K562 (cell line): ENCODE data around the gene TRERF1. TPM values are rescaled to one million over a fixed set of nuclear protein-coding genes. Genes with fewer than 3 reads are reported as not detected.
A peak's percentile ranks its signal among the peaks of the same experiment; 100 is the strongest.

ENCODE experiments used
- BMI1 ChIP-seq: fragments of 150-350 bp; IDR thresholded peaks from 2 replicates; pipeline ENCODE4 v1.6.1; 2014; ENCODE audit warnings: low read length
- CHD1 ChIP-seq: fragments of 200-600 bp; sonication (generic); IDR thresholded peaks from one replicate; pipeline ENCODE4 v1.6.1; 2012; ENCODE audit warnings: mild to moderate bottlenecking, moderate library complexity, low read length, inconsistent platforms
- GATAD2A ChIP-seq: fragments of 450-650 bp; IDR thresholded peaks from 2 replicates; pipeline ENCODE4 v1.6.1; 2017
- HCFC1 ChIP-seq: IDR thresholded peaks from 2 replicates; pipeline ENCODE4 v1.6.1; 2012; ENCODE audit warnings: low read depth, low read length, improper control_type of control experiment
- HMG20B ChIP-seq: fragments of 250-450 bp; sonication (Bioruptor Pico); IDR thresholded peaks from 2 replicates; pipeline ENCODE4 v1.5.0; 2021; ENCODE audit warnings: mild to moderate bottlenecking
- KLF13 ChIP-seq: fragments of 450-650 bp; IDR thresholded peaks from 2 replicates; pipeline ENCODE4 v1.6.1; 2016; ENCODE audit warnings: missing genetic modification characterization, low read depth, mild to moderate bottlenecking, missing compliant biosample characterization, moderate library complexity, borderline replicate concordance
- MTA1 ChIP-seq: fragments of 450-650 bp; IDR thresholded peaks from 2 replicates; pipeline ENCODE4 v1.6.1; 2017; ENCODE audit warnings: borderline replicate concordance
- MTA2 ChIP-seq: fragments of 450-650 bp; IDR thresholded peaks from 2 replicates; pipeline ENCODE4 v1.6.1; 2016; ENCODE audit warnings: low read depth
- MXI1 ChIP-seq: IDR thresholded peaks from 2 replicates; pipeline ENCODE4 v1.6.1; 2011; ENCODE audit warnings: low read depth, mild to moderate bottlenecking, improper control_type of control experiment, low read length
- NONO ChIP-seq, 2 experiments: fragments of 200-400 bp in 1 of 2; fragments of 450-650 bp in 1 of 2; formaldehyde crosslinking in 1 of 2; IDR thresholded peaks; 2 replicates each; pipeline ENCODE4 v1.6.1; 2017; ENCODE audit warnings: low read depth in 2 of 2, mild to moderate bottlenecking in 2 of 2, moderate library complexity in 2 of 2, low read length in 1 of 2
- NR4A1 ChIP-seq, 2 experiments: fragments of 250-450 bp in 1 of 2; fragments of 450-650 bp in 1 of 2; sonication (Bioruptor Pico) in 1 of 2; IDR thresholded peaks; 2 replicates each; pipeline versions ENCODE4 v1.4.0 to v1.6.1; 2016 to 2020; ENCODE audit warnings: mild to moderate bottlenecking in 2 of 2, missing compliant biosample characterization in 1 of 2, missing genetic modification characterization in 1 of 2, moderate library complexity in 1 of 2
- NRF1 ChIP-seq, 2 experiments: fragments of 450-650 bp; IDR thresholded peaks in 1 of 2; conservative IDR thresholded peaks in 1 of 2; 2 replicates each; pipeline ENCODE4 v1.6.1; 2014; ENCODE audit warnings: mild to moderate bottlenecking in 2 of 2
- PHF21A ChIP-seq: fragments of 450-650 bp; IDR thresholded peaks from 2 replicates; pipeline ENCODE4 v1.6.1; 2017; ENCODE audit warnings: low read depth, borderline replicate concordance
- ZKSCAN3 ChIP-seq: fragments of 250-450 bp; sonication (Bioruptor Pico); IDR thresholded peaks from 2 replicates; pipeline ENCODE4 v1.4.0; 2020
- ZNF165 ChIP-seq: fragments of 250-450 bp; sonication (Bioruptor Pico); IDR thresholded peaks from 2 replicates; pipeline ENCODE4 v1.4.0; 2020; ENCODE audit warnings: borderline replicate concordance
- ZNF41 ChIP-seq: fragments of 250-450 bp; sonication (Bioruptor Pico); conservative IDR thresholded peaks from 2 replicates; pipeline ENCODE4 v1.4.0; 2020; ENCODE audit warnings: mild to moderate bottlenecking
- ZNF644 ChIP-seq: fragments of 200-800 bp; sonication (Bioruptor generic); IDR thresholded peaks from 2 replicates; pipeline ENCODE4 v1.6.1; 2016; ENCODE audit warnings: low read depth, missing genetic modification characterization, missing compliant biosample characterization
- polyA plus RNA-seq, 8 experiments: library from polyadenylated mRNA; depleted of rRNA in 4 of 8; stranded (reverse) in 5 of 8; unstranded in 3 of 8; fragments of >200 nt; fragmentation: Nextera tagmentation in 2 of 8; fragmentation: Illumina TruSeq in 1 of 8; extraction: Ambion mirVana in 2 of 8; extraction: Trizol in 1 of 8; gene quantifications; 2 replicates each; pipeline versions ENCODE4 v1.2.1 to v1.2.3, GENCODE V29; 2011 to 2014; ENCODE audit warnings: inconsistent platforms in 1 of 8, missing spikeins in 1 of 8
- total RNA-seq, 7 experiments: library from RNA; depleted of rRNA in 6 of 7; stranded (reverse); fragments of >200 nt in 6 of 7; fragmentation: Illumina TruSeq in 2 of 7; extraction: Trizol in 2 of 7; gene quantifications; 2 replicates each; pipeline versions ENCODE4 v1.2.1 to v1.2.3, GENCODE V29; 2011 to 2021; ENCODE audit warnings: low replicate concordance in 1 of 7
- TF ChIP-seq, protein P1 (sequence below), 2 experiments: fragments of 450-650 bp in 1 of 2; sonication (generic) in 1 of 2; formaldehyde crosslinking in 1 of 2; IDR thresholded peaks; 2 replicates each; pipeline versions ENCODE4 v1.7.1 to v1.9.0; 2016 to 2022; ENCODE audit warnings: inconsistent platforms in 1 of 2, mild to moderate bottlenecking in 1 of 2, missing genetic modification reagents in 1 of 2
- TF ChIP-seq, protein P2 (sequence below): fragments of 250-450 bp; sonication (Bioruptor Pico); IDR thresholded peaks from 2 replicates; pipeline ENCODE4 v1.8.0; 2022; ENCODE audit warnings: moderate library complexity, mild to moderate bottlenecking, inconsistent platforms

TRERF1 gene
- total and polyA plus RNA-seq, 9 of the 15 experiments (the other 6 are each of a cell fraction or from before 2014, with no cell fraction given) = 0.04 to 0.20 (median 0.07) TPM; not detected in 3

DNA sequence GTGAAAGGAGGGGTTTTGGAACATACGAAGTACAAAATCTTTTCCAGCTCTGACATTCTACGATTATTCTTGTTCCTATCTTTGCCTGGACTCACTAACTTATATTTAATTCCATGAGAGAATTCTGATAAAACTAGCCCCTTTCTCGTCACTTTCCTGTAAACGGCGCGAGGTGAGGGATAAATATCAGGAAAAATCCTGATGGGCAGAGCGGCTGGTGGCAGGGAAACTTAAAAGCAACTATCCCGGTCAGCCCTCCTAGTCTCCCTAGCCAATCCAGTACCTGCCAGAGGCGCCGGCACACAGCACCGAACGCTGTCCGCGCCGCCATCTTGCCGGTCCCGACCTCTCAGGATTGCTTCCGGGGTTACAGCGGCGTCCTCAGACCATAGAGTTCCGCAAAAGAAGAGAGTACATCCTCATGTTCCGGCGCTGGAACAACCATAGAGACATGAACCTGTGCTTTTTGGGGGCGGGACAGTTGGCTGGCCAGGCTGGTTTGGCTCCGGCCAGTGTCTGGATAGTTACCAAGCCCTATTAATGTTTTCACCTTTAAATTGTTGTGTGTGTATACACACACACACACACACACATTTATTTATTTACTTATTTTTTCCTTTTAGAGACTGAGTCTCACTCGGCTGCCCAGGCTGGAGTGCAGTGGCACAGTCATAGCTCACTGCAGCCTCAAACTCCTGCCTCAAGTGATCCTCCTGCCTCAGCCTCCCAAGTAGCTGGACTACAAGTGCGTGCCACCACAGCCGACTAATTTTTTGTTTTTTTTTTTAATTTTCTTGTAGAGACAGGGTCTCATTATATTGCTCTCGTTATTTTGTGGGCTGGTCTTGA lies 234.0 kb downstream of the TRERF1 start, which contains the start of gene MRPS10 (continued):
- TF ChIP-seq BMI1 (no peak), ZKSCAN3 (CRISPR knock-in tag) (no peak), HCFC1 (peak; percentile 90), NRF1 (conservative IDR thresholded peaks at IDR 0.05 in 1 of 2, IDR thresholded peaks at IDR 0.05 in 1 of 2) (peak; percentile 63 to 65), GATAD2A (no peak), CHD1 (no peak), ZNF165 (CRISPR knock-in tag) (no peak), ZNF41 (no peak), PHF21A (no peak; the same call in 1 of the 2 replicates), NR4A1 (CRISPR knock-in tag; IDR thresholded peaks at IDR 0.05) (no peak), NR4A1 (tag; IDR thresholded peaks at IDR 0.05) (no peak), MTA1 (peak; percentile 24; the same call in 1 of the 2 replicates), ZNF644 (tag) (peak; percentile 54), MTA2 (peak; percentile 73), HMG20B (CRISPR knock-in tag) (no peak), MXI1 (peak; percentile 36), NONO (IDR thresholded peaks at IDR 0.05; ENCODE audit: low read depth in 2 of 2, low read length in 1 of 2) (no peak), KLF13 (tag) (0 out of 2 replicates have a peak, but pooled peaks have one; percentile 22)
- TF ChIP-seq, protein P1, sequence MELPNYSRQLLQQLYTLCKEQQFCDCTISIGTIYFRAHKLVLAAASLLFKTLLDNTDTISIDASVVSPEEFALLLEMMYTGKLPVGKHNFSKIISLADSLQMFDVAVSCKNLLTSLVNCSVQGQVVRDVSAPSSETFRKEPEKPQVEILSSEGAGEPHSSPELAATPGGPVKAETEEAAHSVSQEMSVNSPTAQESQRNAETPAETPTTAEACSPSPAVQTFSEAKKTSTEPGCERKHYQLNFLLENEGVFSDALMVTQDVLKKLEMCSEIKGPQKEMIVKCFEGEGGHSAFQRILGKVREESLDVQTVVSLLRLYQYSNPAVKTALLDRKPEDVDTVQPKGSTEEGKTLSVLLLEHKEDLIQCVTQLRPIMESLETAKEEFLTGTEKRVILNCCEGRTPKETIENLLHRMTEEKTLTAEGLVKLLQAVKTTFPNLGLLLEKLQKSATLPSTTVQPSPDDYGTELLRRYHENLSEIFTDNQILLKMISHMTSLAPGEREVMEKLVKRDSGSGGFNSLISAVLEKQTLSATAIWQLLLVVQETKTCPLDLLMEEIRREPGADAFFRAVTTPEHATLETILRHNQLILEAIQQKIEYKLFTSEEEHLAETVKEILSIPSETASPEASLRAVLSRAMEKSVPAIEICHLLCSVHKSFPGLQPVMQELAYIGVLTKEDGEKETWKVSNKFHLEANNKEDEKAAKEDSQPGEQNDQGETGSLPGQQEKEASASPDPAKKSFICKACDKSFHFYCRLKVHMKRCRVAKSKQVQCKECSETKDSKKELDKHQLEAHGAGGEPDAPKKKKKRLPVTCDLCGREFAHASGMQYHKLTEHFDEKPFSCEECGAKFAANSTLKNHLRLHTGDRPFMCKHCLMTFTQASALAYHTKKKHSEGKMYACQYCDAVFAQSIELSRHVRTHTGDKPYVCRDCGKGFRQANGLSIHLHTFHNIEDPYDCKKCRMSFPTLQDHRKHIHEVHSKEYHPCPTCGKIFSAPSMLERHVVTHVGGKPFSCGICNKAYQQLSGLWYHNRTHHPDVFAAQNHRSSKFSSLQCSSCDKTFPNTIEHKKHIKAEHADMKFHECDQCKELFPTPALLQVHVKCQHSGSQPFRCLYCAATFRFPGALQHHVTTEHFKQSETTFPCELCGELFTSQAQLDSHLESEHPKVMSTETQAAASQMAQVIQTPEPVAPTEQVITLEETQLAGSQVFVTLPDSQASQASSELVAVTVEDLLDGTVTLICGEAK (IDR thresholded peaks at IDR 0.05) = peak; percentile 98
- TF ChIP-seq, protein P1 (CRISPR knock-in tag; IDR thresholded peaks at IDR 0.05) = no peak
- TF ChIP-seq, protein P2, sequence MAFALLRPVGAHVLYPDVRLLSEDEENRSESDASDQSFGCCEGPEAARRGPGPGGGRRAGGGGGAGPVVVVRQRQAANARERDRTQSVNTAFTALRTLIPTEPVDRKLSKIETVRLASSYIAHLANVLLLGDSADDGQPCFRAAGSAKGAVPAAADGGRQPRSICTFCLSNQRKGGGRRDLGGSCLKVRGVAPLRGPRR (CRISPR knock-in tag) = no peak
